Measurements from ENCODE around the gene ATP1A4. TPM values are rescaled to one million over a fixed set of nuclear protein-coding genes. Genes with fewer than 3 reads are reported as not detected.
A peak's percentile ranks its signal among the peaks of the same experiment; 100 is the strongest.

Gene ATP1A4
- total and polyA plus RNA-seq, 10 of the 15 experiments (the other 5 are each of a cell fraction or from before 2014, with no cell fraction given) = 0.31 to 1.0 (median 0.54) TPM

DNA sequence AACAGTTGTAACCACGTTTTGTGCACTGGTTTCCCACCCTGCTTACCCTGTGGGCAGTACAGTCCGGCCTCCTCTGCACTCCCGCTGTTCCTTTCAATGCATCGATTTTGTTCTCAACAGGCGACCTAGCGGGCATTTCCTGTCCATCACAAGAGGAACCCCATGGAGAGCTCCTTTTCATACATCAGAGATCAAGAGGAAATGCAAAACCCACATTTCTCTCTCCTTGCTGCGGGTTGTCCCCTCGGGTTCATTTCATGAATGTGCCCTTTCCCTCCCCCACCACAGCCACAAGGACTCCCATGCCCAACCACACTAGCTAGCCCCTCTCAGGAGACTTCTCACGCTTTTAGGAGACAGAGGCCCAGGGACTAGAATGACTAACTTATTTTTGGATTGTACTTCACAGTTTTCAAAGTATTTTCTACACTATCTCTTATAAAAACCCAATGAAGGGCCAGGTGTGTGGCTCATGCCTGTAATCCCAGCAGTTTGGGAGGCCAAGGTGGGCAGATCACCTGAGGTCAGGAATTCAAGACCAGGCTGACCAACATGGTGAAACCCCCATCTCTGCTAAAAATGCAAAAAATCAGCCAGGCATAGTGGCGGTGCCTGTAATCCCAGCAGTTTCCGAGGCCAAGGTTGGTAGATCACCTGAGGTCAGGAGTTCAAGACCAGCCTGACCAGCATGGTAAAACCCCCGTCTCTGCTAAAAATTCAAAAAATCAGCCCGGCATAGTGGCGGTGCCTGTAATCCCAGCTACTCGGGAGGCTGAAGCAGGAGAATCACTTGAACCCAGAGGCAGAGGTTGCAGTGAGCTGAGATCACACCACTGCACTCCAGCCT, 18.4 kb downstream of the ATP1A4 start:
- WGBS (ENCODE audit: insufficient coverage, insufficient replicate concordance, low lambda C conversion rate, missing lambda C conversion rate) = 1% methylated on average over 15 of the region's 15 CpGs
- Histone ChIP-seq H3K79me2 (ENCODE audit: control insufficient read depth, insufficient read depth, low read length) (no peaks in the 10 kb centered on the region), H2AFZ (ENCODE audit: control insufficient read depth, low read depth, low read length) (no peak overlapping the region; the same call in 1 of the 2 replicates), H3K4me1 (ENCODE audit: control insufficient read depth, insufficient read depth, low read length) (peaks cover 21% of the 10 kb centered on the region), H3K4me3 (no peak overlapping the region), H3K9ac (ENCODE audit: control insufficient read depth, insufficient read depth, low read length) (no peak overlapping the region; the same call in 1 of the 2 replicates), H3K27ac (ENCODE audit: control insufficient read depth, insufficient read depth) (no peak overlapping the region), H3K4me2 (ENCODE audit: control insufficient read depth, insufficient read depth) (peak overlapping the region; percentile 68), H3K27me3 (replicated peaks in 1 of 2; ENCODE audit: control insufficient read depth in 2 of 2, insufficient read depth in 2 of 2, low read length in 1 of 2) (no peaks in the 10 kb centered on the region; a peak in 2 of 4 replicates), H3K36me3 (ENCODE audit: control insufficient read depth in 2 of 2, insufficient read depth in 2 of 2, low read length in 1 of 2) (no peaks in the 10 kb centered on the region), H3K9me3 (replicated peaks; ENCODE audit: control insufficient read depth, insufficient read depth, low read length) (no peaks in the 10 kb centered on the region), H4K20me1 (ENCODE audit: control insufficient read depth, insufficient read depth) (no peaks in the 10 kb centered on the region)
- FAIRE-seq (peak; percentile 73), ATAC-seq (peak; percentile 86), DNase-seq (ENCODE audit: low read depth, low spot score) (peak; percentile 71)
- RAD21 ChIA-PET (ENCODE audit: unreplicated experiment) = interaction anchor here (0.7 to 3.6 kb wide), 11 partner anchors 8 to 259 kb away, joined by 3 to 14 read pairs (median 3); no protein-coding TSS in a partner anchor
- BruUV-seq (replicated peaks) = no TSS peak
- intact Hi-C loops (cut with micrococcal nuclease; ENCODE audit: unreplicated experiment) = no loop called here
- CTCF ChIA-PET = interaction anchor here (0.6 to 3.5 kb wide), 12 partner anchors 17 to 127 kb away, joined by 3 to 25 read pairs (median 3); no protein-coding TSS in a partner anchor
- POLR2A ChIA-PET = interaction anchor here (1.1 to 1.7 kb wide), 3 partner anchors 34 to 93 kb away, joined by 3 to 7 read pairs (median 4); partner anchors contain the start of gene DCAF8
- SMC1A ChIA-PET (ENCODE audit: uncharacterized antibody, unreplicated experiment) = interaction anchor here (0.6 to 2.5 kb wide), 12 partner anchors 9 to 73 kb away, joined by 3 to 10 read pairs (median 4); partner anchors contain the start of gene CASQ1
- in situ Hi-C loops (cut with MboI) = no loop called here
- TF ChIP-seq CBFB (IDR thresholded peaks at IDR 0.05; ENCODE audit: low read depth) = peak; percentile 76; the same call in 1 of the 2 replicates
- peak; percentile 87 for TF ChIP-seq IKZF1 (conservative IDR thresholded peaks at IDR 0.05)
- peak; percentile 72; the same call in 1 of the 2 replicates for TF ChIP-seq PAX5 (IDR thresholded peaks at IDR 0.05; ENCODE audit: borderline replicate concordance, low read depth, low read length)
- TF ChIP-seq POLR2AphosphoS5 (IDR thresholded peaks at IDR 0.05; ENCODE audit: low read length) = no peak
- TF ChIP-seq TARDBP (IDR thresholded peaks at IDR 0.05; ENCODE audit: borderline replicate concordance) = no peak
- TF ChIP-seq HDAC2 (IDR thresholded peaks at IDR 0.05) = no peak
- TF ChIP-seq SRF (IDR thresholded peaks at IDR 0.05; ENCODE audit: low read depth in 2 of 2, low read length in 2 of 2) = no peak
- TF ChIP-seq, protein P1, sequence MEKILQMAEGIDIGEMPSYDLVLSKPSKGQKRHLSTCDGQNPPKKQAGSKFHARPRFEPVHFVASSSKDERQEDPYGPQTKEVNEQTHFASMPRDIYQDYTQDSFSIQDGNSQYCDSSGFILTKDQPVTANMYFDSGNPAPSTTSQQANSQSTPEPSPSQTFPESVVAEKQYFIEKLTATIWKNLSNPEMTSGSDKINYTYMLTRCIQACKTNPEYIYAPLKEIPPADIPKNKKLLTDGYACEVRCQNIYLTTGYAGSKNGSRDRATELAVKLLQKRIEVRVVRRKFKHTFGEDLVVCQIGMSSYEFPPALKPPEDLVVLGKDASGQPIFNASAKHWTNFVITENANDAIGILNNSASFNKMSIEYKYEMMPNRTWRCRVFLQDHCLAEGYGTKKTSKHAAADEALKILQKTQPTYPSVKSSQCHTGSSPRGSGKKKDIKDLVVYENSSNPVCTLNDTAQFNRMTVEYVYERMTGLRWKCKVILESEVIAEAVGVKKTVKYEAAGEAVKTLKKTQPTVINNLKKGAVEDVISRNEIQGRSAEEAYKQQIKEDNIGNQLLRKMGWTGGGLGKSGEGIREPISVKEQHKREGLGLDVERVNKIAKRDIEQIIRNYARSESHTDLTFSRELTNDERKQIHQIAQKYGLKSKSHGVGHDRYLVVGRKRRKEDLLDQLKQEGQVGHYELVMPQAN (conservative IDR thresholded peaks at IDR 0.05) = no peak
- 0 out of 4 replicates have a peak, but pooled peaks of 1 of the 2 experiments have one; percentile 67 for TF ChIP-seq CEBPB (IDR thresholded peaks at IDR 0.05; ENCODE audit: borderline replicate concordance in 1 of 2, low read depth in 2 of 2, low read length in 2 of 2)
- TF ChIP-seq YBX1 (IDR thresholded peaks at IDR 0.05) = no peak
- TF ChIP-seq, protein P2, sequence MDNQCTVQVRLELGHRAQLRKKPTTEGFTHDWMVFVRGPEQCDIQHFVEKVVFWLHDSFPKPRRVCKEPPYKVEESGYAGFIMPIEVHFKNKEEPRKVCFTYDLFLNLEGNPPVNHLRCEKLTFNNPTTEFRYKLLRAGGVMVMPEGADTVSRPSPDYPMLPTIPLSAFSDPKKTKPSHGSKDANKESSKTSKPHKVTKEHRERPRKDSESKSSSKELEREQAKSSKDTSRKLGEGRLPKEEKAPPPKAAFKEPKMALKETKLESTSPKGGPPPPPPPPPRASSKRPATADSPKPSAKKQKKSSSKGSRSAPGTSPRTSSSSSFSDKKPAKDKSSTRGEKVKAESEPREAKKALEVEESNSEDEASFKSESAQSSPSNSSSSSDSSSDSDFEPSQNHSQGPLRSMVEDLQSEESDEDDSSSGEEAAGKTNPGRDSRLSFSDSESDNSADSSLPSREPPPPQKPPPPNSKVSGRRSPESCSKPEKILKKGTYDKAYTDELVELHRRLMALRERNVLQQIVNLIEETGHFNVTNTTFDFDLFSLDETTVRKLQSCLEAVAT (IDR thresholded peaks at IDR 0.05) = no peak
- peak; percentile 99 for TF ChIP-seq RUNX3 (IDR thresholded peaks at IDR 0.05; ENCODE audit: low read length)
- TF ChIP-seq POU2F2 (IDR thresholded peaks at IDR 0.05; ENCODE audit: borderline replicate concordance, low read depth, low read length) = no peak
- TF ChIP-seq ZNF622 (IDR thresholded peaks at IDR 0.05) = no peak
- peak; percentile 72; the same call in 1 of the 2 replicates for TF ChIP-seq BCL11A (IDR thresholded peaks at IDR 0.05; ENCODE audit: low read depth, low read length)
- TF ChIP-seq ATF7 (IDR thresholded peaks at IDR 0.05; ENCODE audit: low read depth) = no peak
- TF ChIP-seq, protein P3, sequence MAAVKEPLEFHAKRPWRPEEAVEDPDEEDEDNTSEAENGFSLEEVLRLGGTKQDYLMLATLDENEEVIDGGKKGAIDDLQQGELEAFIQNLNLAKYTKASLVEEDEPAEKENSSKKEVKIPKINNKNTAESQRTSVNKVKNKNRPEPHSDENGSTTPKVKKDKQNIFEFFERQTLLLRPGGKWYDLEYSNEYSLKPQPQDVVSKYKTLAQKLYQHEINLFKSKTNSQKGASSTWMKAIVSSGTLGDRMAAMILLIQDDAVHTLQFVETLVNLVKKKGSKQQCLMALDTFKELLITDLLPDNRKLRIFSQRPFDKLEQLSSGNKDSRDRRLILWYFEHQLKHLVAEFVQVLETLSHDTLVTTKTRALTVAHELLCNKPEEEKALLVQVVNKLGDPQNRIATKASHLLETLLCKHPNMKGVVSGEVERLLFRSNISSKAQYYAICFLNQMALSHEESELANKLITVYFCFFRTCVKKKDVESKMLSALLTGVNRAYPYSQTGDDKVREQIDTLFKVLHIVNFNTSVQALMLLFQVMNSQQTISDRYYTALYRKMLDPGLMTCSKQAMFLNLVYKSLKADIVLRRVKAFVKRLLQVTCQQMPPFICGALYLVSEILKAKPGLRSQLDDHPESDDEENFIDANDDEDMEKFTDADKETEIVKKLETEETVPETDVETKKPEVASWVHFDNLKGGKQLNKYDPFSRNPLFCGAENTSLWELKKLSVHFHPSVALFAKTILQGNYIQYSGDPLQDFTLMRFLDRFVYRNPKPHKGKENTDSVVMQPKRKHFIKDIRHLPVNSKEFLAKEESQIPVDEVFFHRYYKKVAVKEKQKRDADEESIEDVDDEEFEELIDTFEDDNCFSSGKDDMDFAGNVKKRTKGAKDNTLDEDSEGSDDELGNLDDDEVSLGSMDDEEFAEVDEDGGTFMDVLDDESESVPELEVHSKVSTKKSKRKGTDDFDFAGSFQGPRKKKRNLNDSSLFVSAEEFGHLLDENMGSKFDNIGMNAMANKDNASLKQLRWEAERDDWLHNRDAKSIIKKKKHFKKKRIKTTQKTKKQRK (IDR thresholded peaks at IDR 0.05; ENCODE audit: low read depth, low read length) = no peak
- TF ChIP-seq TBL1XR1 (IDR thresholded peaks at IDR 0.05; ENCODE audit: low read depth, low read length) = 0 out of 2 replicates have a peak, but pooled peaks have one; percentile 41
